ENCODE results near the gene SZT2. TPM values are rescaled to one million over a fixed set of nuclear protein-coding genes. Genes with fewer than 3 reads are reported as not detected.

Gene SZT2
- total and polyA plus RNA-seq, 10 donors: 9.4 to 115 (median 72.4) TPM

GRCh38 chr1:43360616-43361015, 29.1 kb upstream of the SZT2 start:
- Histone ChIP-seq H3K36me3 (peaks cover 6 to 58% (median 41%) of the 10 kb centered on the region in 6 donors), H3K9me3 (no peaks in the 10 kb centered on the region), H3K4me3 (no peak overlapping the region), H3K27ac (no peak overlapping the region), H3K4me1 (peaks cover 12 to 70% (median 30%) of the 10 kb centered on the region in 6 donors), H3K27me3 (replicated peaks in 1 of 7) (no peaks in the 10 kb centered on the region)
- no peak for DNase-seq
- intact Hi-C loops (cut with DNase I; ENCODE audit: low total_unique reads): no loop called here
- 58 to 75% (median 68%) methylated on average over 4 of the region's 4 CpGs for WGBS, 5 donors
- no peak for TF ChIP-seq POLR2A (IDR thresholded peaks at IDR 0.05)
- TF ChIP-seq POLR2AphosphoS5 (IDR thresholded peaks at IDR 0.05): peak in 2 of 3 donors; percentile 8 to 38

GRCh38 chr1:43363283-43363934, 26.3 kb upstream of the SZT2 start:
- 58 to 75% (median 66%) methylated on average over 9 of the region's 9 CpGs for WGBS, 5 donors
- Histone ChIP-seq H3K36me3 (peaks cover 6 to 59% (median 41%) of the 10 kb centered on the region in 6 donors), H3K4me1 (peaks cover 14 to 81% (median 39%) of the 10 kb centered on the region in 6 donors), H3K27me3 (replicated peaks in 1 of 7) (no peaks in the 10 kb centered on the region), H3K4me3 (no peak overlapping the region), H3K9me3 (no peaks in the 10 kb centered on the region), H3K27ac (peak overlapping the region in 2 of 8 donors; percentile 2 to 46)
- intact Hi-C loops (cut with DNase I; ENCODE audit: low total_unique reads): no loop called here
- TF ChIP-seq CTCF (IDR thresholded peaks at IDR 0.05 in 8 of 11, conservative IDR thresholded peaks at IDR 0.05 in 3 of 11) (no peak), POLR2AphosphoS5 (IDR thresholded peaks at IDR 0.05) (no peak), POLR2A (IDR thresholded peaks at IDR 0.05) (no peak)
- no peak for DNase-seq

GRCh38 chr1:43363935-43364525, 25.7 kb upstream of the SZT2 start:
- Histone ChIP-seq H3K27ac (peak overlapping the region in 2 of 8 donors; percentile 2 to 46), H3K36me3 (peaks cover 6 to 59% (median 41%) of the 10 kb centered on the region in 6 donors), H3K9me3 (no peaks in the 10 kb centered on the region), H3K4me3 (no peak overlapping the region), H3K27me3 (replicated peaks in 1 of 7) (no peaks in the 10 kb centered on the region), H3K4me1 (peaks cover 18 to 84% (median 41%) of the 10 kb centered on the region in 6 donors)
- no peak for DNase-seq
- WGBS, 5 donors: 86 to 91% (median 86%) methylated on average over 5 of the region's 5 CpGs
- TF ChIP-seq POLR2A (IDR thresholded peaks at IDR 0.05) (no peak), POLR2AphosphoS5 (IDR thresholded peaks at IDR 0.05) (no peak), CTCF (IDR thresholded peaks at IDR 0.05 in 8 of 11, conservative IDR thresholded peaks at IDR 0.05 in 3 of 11) (no peak)
- intact Hi-C loops (cut with DNase I; ENCODE audit: low total_unique reads): no loop called here

- DNase-seq: no peak
- Histone ChIP-seq H3K27ac (peak overlapping the region in 5 of 8 donors; percentile 38 to 99 (median 98)), H3K27me3 (replicated peaks in 1 of 7) (no peaks in the 10 kb centered on the region), H3K4me3 (peak overlapping the region in 1 of 8 donors; percentile 95), H3K4me1 (peaks cover 16 to 84% (median 39%) of the 10 kb centered on the region in 6 donors), H3K36me3 (peaks cover 6 to 50% (median 40%) of the 10 kb centered on the region in 6 donors), H3K9me3 (no peaks in the 10 kb centered on the region)
- no peak for TF ChIP-seq POLR2A (IDR thresholded peaks at IDR 0.05)
- TF ChIP-seq CTCF (IDR thresholded peaks at IDR 0.05 in 8 of 11, conservative IDR thresholded peaks at IDR 0.05 in 3 of 11): no peak
- no peak for TF ChIP-seq POLR2AphosphoS5 (IDR thresholded peaks at IDR 0.05)
- 74 to 89% (median 79%) methylated on average over 2 of the region's 2 CpGs for WGBS, 5 donors
- intact Hi-C loops (cut with DNase I; ENCODE audit: low total_unique reads): no loop called here
Measured at GRCh38 chr1:43365678-43366077, 24.0 kb upstream of the SZT2 start.

All from spleen (tissue), 11 donors.